Fibroblast of mammary gland (primary cell): ENCODE data around the gene ARFGEF2.

ENCODE experiments used
- DNase-seq: peaks from one replicate; pipeline ENCODE4 v3.0.0-alpha.2; 2010; ENCODE audit warnings: low read depth
- H3K4me3 ChIP-seq: 2 replicates; pipeline ENCODE4 v1.5.1; 2011; ENCODE audit warnings: low read depth, mild to moderate bottlenecking, low read length, moderate library complexity; ENCODE audit not compliant: control insufficient read depth
- TF ChIP-seq, protein P1 (sequence below): conservative IDR thresholded peaks from 2 replicates; pipeline ENCODE4 v1.5.1; 2011; ENCODE audit warnings: low read depth, low read length, inconsistent platforms; ENCODE audit not compliant: control insufficient read depth, insufficient read depth

Gene ARFGEF2

GRCh38 chr20:48958743-48959142 is 37.2 kb downstream of the ARFGEF2 start:
- TF ChIP-seq, protein P1, sequence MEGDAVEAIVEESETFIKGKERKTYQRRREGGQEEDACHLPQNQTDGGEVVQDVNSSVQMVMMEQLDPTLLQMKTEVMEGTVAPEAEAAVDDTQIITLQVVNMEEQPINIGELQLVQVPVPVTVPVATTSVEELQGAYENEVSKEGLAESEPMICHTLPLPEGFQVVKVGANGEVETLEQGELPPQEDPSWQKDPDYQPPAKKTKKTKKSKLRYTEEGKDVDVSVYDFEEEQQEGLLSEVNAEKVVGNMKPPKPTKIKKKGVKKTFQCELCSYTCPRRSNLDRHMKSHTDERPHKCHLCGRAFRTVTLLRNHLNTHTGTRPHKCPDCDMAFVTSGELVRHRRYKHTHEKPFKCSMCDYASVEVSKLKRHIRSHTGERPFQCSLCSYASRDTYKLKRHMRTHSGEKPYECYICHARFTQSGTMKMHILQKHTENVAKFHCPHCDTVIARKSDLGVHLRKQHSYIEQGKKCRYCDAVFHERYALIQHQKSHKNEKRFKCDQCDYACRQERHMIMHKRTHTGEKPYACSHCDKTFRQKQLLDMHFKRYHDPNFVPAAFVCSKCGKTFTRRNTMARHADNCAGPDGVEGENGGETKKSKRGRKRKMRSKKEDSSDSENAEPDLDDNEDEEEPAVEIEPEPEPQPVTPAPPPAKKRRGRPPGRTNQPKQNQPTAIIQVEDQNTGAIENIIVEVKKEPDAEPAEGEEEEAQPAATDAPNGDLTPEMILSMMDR = no peak
- H3K4me3 ChIP-seq = no peak overlapping the region
- DNase-seq = no peak

- TF ChIP-seq, protein P1 = no peak
- peak; percentile 43 for DNase-seq
- H3K4me3 ChIP-seq = no peak overlapping the region
Measured at GRCh38 chr20:48959899-48960550, 38.5 kb downstream of the ARFGEF2 start.

- no peak for DNase-seq
- no peak overlapping the region for H3K4me3 ChIP-seq
- TF ChIP-seq, protein P1 = no peak
Measured at GRCh38 chr20:48962421-48962820, 40.9 kb downstream of the ARFGEF2 start.

DNA sequence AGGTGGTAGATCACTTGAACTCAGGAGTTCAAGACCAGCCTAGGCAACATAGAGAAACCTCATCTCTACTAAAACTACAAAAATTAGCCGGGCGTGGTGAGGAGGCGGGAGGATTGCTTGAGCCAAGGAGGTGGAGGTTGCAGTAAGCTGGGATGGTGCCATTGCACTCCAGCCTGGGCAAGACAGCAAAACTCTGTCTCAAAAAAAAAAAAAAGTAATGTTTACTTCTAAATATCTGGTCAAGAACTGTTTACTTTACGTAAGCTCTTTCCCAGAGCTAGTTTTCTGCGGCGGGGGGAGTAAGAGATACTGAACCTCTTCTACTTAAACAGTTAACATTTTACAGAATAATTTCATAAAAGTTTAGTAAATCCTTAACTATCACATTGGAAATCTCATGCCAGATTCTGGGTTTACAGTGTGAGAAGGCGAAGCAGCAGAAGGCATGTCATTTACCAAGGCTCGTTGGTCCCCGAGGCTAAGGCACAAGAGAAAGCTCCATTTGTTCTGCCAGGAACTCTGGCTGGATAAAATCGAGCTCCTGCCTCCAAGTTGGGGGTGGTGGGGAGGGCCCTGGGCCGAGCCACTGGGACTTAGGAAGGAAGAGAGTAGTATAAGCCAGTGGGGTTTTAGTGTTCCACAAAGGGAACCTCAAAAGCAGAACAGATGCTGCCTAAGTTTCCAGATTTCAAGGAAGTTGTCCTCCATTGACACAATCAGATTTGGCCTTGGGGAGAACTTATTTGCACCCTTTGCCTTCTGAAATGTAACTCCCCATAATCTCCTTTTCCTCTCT is 41.7 kb downstream of the ARFGEF2 start:
- H3K4me3 ChIP-seq = no peak overlapping the region
- no peak for DNase-seq
- TF ChIP-seq, protein P1 = no peak

GRCh38 chr20:48965189-48965910 is 43.8 kb downstream of the ARFGEF2 start:
- TF ChIP-seq, protein P1 = no peak

DNA sequence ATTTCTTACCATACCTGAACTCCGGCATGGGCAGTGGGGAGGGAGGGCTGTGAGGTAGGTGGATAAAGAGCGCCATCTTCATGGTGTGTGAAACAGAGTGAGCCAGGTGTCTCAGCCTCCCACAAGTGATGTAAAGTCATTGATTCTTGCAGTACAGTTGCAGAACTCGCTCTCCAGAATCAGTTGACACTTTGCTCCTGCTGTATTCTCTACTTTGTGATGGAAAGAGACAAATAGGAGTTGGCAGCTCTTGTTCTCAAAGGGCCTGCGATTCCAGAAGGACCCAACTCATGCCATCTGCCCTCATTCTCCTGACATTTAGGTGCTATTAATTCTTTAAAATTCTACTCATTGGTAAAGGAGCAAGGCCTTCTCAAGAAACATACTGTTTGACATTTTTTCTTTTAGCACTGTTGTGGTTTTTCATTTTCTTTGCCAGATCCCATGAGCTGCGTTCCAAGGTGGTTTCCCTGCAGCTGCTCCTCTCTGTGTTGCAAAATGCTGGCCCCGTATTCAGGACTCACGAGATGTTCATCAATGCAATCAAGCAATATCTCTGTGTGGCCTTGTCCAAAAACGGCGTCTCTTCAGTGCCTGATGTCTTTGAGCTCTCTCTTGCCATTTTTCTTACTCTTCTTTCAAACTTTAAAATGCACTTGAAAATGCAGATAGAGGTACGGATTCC is 49.3 kb downstream of the ARFGEF2 start:
- TF ChIP-seq, protein P1 = no peak
- DNase-seq = peak; percentile 17
- H3K4me3 ChIP-seq = no peak overlapping the region

More at GRCh38 chr20:48965189-48965910, 43.8 kb downstream of the ARFGEF2 start:
- H3K4me3 ChIP-seq = no peak overlapping the region
- DNase-seq = peak; percentile 11
